ENCODE measurements around the gene ZSWIM4.

DNA sequence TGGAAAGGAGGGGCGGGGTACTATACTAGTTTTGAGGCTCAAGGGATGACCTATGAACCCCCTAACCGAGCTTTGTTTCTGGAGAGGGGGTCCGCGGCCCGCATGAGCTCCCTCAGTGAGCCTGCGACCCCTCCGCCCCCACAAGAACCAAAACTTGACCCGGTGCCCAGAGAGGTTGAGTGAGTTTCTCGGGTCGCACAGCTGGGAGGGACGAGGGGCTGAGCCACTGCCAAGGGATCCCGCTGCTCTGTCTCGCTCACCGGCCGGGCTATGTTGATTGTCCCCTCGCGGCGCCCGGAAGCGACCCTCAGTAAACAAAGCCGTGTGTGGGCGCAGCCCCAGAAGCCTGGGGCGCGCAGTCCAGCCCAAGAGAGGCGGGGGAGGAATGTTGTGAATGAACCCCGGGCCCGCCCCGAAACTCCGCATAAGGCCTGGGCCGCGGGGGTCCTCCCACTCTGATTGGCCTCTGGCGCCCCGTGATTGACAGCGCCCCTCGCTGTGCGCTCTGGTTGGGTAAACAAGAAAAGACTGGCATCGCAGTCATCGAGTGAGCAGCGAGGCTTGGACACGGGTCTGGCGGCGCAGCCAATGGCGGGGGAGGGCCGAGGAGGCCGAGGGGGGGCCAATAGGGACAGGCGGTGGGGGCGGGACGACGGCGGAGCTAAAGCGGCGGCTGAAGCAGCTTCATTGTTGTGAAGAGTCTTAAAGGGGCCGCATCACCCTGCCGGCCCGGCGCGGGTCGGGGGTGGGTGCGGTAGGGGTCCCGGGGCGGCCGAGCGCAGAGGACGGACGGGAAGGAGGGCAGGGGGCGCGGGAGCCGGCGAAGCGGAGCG is at the start of gene ZSWIM4:
- TF ChIP-seq, protein P1, sequence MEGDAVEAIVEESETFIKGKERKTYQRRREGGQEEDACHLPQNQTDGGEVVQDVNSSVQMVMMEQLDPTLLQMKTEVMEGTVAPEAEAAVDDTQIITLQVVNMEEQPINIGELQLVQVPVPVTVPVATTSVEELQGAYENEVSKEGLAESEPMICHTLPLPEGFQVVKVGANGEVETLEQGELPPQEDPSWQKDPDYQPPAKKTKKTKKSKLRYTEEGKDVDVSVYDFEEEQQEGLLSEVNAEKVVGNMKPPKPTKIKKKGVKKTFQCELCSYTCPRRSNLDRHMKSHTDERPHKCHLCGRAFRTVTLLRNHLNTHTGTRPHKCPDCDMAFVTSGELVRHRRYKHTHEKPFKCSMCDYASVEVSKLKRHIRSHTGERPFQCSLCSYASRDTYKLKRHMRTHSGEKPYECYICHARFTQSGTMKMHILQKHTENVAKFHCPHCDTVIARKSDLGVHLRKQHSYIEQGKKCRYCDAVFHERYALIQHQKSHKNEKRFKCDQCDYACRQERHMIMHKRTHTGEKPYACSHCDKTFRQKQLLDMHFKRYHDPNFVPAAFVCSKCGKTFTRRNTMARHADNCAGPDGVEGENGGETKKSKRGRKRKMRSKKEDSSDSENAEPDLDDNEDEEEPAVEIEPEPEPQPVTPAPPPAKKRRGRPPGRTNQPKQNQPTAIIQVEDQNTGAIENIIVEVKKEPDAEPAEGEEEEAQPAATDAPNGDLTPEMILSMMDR (IDR thresholded peaks at IDR 0.05; ENCODE audit: low read depth, low read length, poor library complexity, severe bottlenecking) = no peak
- no peak for TF ChIP-seq EZH2phosphoT487 (IDR thresholded peaks at IDR 0.05; ENCODE audit: borderline replicate concordance, low read length)
